CD4-positive, alpha-beta T cell treated with Interleukin-6 at 100 ng/mL for 8 hours (primary cell): Measurements from ENCODE around the gene XRCC3.
"Not testable (repeated sequence)": the region's sequence is repeated elsewhere in the genome, so short reads cannot be mapped to it uniquely, and the experiment has no call there.

Source experiments
- DNase-seq: peaks from one replicate; pipeline ENCODE4 v3.0.0-alpha.2; 2020; ENCODE audit warnings: mixed read lengths, low spot score

XRCC3 gene

DNA sequence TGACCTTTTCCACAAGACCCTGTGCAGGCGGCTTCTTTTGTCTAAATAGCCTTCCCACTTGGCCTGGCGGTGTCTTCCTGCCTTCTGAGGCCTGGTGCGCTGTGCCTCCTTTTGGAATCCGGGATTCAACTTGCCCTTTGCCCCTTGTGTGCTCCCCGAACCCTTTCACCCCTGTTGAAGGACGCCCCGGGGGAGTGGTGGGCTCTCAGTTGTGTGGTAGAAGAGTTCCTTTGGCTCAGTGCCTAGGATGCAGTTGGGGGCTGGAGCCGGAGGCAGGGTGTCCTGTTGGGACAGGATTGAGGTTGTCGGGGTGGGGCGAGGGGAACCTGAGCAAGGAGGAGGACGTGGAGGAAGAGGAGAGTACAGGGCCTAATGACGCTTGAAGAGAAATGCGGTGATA lies 51.7 kb downstream of the XRCC3 start:
- no peak for DNase-seq

DNA sequence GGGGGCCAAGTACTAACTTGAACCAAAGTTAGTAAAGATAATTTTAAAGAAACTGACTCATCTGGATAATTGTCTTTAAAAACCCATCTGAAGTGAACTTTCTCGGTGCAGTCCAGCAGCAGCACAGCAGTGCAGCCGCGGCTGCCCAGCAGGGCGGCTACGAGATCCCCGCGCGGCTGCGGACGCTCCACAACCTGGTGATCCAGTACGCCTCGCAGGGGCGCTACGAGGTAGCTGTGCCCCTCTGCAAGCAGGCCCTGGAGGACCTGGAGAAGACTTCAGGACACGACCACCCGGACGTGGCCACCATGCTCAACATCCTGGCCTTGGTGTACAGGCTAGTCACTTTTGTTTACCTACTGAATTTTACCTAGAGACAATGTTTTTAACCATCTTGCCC lies 52.7 kb downstream of the XRCC3 start:
- DNase-seq = no peak

DNA sequence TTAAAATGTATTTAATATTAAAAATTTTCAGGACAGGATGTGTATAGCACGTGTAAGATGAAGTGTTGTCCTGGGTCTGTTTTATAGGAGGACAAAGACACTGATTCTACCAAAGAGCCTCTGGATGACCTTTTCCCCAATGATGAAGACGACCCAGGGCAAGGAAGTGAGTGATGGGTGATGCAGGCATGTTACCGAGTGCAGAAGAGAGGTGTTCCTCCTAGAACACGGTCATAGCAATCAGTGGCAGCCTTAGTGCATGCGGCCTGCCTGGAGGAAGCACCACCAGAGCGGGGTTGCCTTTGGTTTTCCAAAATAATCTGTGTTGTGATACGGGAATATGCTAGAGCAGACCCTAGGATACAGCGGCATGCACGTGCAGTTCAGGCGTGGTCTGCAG lies 53.2 kb downstream of the XRCC3 start:
- no peak for DNase-seq

DNA sequence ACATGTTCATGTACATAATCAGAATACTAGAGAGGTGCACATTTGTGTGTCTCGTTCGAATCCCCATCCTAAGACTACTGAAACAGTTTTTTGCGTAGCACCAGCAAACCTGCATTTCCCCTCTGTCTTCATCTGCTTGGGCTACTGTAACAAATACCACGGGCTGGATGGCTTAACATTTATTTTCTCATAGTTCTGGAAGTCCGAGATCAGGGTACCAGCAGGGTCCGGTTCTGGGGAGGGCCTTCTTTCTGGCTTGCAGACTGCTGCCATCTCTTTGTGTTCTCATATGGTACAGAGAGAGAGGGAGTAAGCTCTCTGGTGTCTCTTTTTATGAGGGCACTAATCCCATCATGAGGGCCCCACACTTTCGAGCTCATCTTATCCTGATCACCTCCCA lies 55.6 kb downstream of the XRCC3 start:
- DNase-seq = no peak

DNA sequence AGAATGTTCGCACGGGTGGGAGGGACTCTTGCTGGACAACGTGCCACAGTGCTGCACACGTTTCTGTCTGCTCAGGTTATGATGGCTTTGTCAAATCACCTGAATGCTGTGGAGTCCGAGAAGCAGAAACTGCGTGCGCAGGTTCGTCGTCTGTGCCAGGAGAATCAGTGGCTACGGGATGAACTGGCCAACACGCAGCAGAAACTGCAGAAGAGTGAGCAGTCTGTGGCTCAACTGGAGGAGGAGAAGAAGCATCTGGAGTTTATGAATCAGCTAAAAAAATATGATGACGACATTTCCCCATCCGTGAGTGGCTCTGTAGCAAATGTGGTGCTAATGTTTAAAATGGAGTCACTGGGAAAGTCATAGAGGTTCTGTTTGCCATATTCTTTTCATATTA lies 57.8 kb downstream of the XRCC3 start:
- no peak for DNase-seq

DNA sequence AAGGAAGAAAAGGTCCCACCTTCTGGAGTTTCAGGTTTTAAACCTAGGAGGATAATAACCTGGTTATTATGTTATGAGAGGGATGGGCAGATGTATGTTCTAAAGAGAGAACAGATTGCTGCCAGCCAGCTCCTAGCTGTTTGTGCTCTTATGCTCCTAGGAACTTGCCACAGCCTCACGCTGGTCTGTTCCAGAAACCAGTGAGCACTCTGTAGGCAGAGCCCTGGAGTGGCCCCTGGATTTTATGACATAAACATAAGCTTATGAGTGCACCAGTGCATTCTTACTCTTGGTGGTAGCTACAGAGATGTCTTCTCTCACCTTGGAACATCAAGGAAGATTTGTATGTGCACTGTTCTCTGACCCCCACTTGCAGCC lies 58.5 kb downstream of the XRCC3 start:
- no peak for DNase-seq

DNA sequence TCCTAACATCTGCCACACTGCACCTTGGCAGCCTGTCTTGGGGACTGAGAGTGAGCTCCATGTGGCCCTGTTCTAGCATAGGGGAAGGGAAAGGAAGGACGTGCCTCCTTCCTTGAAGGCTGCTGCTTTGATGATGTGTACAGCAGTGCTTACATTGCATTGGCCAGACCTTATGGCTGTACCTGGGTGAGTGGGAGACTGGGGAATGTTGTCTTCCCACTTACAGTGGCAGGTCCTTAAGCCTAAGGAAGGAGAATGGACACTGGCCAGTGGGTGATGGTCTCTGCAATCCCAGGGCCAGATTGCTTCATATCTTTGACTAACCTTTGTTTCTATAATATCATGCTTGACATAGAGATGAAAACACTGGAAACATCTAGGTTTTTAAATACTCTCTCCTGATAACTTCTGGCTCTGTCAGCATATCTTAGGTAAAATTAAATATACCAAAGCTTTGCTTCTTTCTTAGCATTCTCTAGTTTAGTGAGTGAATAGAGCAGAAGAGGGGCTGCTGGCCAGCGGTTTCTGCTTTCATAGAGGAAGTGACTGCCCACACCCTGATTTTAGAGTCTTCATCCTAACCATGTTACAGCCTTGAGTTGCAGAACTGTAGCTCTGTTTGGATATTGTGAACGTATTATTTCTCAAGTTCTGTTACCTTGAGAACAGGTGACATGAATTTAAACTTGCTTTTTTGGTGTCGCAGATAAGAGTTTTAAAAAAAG lies 59.1 kb downstream of the XRCC3 start:
- DNase-seq = no peak

DNA sequence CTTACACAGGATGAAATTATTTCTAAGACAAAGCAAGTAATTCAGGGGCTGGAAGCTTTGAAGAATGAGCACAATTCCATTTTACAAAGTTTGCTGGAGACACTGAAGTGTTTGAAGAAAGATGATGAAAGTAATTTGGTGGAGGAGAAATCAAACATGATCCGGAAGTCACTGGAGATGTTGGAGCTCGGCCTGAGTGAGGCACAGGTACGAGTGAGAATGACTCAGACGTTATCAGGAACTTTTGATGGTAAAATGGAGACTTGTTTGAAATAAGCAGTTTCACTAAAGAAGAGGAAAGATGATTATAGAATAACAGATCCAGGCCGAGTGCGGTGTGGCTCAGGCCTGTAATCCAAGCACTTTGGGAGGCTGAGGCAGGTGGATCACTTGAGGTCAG lies 60.6 kb downstream of the XRCC3 start:
- no peak for DNase-seq

DNA sequence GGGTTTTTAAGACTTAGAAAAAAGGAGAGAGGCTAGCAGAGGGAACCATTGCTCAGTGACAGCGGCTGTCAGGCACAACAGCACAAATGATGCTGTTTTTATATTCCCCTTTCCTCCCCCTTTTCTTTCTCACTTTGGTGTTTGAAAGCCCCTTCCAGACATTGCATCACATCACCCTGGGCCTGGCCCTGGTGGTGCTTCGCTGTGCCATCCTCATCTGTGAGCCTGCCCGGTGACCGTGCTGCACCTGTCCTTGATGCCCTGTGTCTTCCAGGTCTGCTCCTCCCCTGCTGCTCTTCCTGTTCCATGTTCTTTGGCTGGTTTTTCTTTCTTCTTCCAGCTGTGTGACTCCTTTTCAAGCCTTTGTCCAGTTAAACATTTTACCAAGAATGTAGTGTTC lies 61.4 kb downstream of the XRCC3 start:
- DNase-seq = no peak

DNA sequence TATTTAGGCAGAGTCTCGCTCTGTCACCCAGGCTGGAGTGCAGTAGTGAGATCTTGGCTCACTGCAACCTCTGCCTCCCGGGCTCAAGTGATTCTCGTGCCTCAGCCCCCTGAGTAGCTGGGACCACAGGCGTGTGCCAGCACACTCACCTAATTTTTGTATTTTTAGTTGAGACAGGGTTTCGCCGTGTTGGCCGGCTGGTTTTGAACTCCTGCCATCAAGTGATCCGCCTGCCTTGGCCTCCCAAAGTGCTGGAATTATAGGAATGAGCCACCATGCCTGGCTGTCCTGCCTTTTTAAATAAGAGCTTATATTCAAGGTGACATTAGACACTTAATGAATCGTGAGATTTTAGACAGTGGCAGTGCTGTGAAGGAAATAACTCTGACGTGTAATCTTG lies 61.9 kb downstream of the XRCC3 start:
- not testable (repeated sequence) for DNase-seq

DNA sequence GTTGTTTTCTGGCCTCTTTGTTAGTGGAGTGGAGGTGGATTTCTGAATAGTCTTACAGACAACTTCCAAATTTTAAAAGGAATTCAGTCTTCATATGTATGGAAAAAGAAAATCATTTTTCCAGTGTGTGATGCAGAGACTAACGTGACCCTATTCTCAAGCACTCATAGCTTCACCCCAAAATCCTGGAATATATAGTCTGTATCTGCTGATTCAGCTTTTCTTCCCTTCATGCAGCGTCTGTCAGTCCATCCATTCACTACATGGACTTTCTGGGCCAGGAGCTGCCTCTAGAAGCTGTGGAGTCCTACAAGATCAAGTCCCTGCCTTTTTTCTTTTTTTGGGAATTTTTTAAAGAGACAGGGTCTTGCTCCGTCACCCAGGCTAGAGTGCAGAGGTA lies 62.4 kb downstream of the XRCC3 start:
- DNase-seq = no peak

DNA sequence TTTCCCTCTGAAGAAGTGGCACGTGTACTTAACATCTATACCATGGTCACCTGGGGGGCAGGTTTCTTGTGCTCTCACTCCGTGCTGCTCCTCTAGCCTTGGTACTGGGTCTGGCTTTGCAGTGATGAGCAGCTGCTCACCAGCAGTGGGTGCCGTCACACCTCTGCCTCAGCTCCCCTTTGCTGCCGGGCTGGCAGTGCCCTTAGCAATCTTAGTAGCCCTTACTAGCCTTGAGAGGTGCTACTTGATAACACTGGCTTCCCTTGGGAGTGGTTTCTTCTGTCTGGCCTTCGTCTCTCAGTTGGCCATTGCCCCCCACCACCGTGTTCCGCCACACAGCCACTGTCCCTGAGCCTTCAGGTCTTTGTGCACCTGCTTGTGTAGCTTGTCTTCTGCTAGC lies 63.7 kb downstream of the XRCC3 start:
- no peak for DNase-seq

DNA sequence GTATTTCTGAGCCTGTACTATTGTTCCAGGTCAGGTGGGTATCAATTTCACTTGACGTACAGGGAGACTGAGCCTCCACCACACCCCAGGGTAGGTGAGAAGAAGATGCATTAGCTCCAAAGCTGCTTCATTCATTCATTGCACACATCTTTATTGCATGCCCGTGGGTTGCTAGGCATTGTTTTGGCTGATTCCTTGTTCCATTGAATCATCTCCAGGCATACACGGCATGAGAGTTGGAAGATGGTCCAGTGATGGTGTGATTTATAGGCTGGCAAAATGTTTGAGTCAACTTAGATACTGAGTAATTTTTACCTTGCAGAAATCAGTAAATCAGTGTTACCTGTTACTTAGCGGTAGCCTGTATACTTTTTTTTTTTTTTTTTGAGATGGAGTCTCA lies 65.0 kb downstream of the XRCC3 start:
- no peak for DNase-seq

DNA sequence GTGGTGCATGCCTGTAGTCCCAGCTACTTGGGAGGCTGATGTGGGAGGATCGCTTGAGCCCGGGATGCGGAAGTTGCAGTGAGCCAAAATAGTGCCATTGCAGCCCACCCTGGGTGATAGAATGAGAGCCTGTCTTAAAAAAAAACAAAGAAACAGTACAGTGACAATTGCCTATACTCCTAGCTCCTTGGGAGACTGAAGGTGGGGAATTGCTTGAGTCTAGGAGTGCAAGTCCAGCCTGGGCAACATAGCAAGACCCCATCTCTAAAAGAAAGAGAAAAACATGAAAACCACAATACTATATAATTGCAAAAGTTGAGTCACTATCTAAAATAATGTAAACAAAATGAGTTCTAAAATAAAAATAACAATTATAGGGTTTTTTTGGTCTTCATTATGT lies 66.2 kb downstream of the XRCC3 start:
- no peak for DNase-seq
